ENCODE measurements around the gene CLSTN2.

CLSTN2 gene

GRCh38 chr3:140093742-140094141 is 158.8 kb downstream of the CLSTN2 start:
- DNase-seq (ENCODE audit: low read depth): no peak

- no peak for DNase-seq (ENCODE audit: low read depth)
These were observed 159.5 kb downstream of the CLSTN2 start for GRCh38 chr3:140094487-140094886.

GRCh38 chr3:140096037-140096436 is 161.1 kb downstream of the CLSTN2 start:
- no peak for DNase-seq (ENCODE audit: low read depth)

- no peak for DNase-seq (ENCODE audit: low read depth)
These were observed 163.1 kb downstream of the CLSTN2 start for GRCh38 chr3:140097874-140098635.

GRCh38 chr3:140100479-140100878 is 165.5 kb downstream of the CLSTN2 start:
- no peak for DNase-seq (ENCODE audit: low read depth)

- no peak for DNase-seq (ENCODE audit: low read depth)
These were observed 168.2 kb downstream of the CLSTN2 start for GRCh38 chr3:140103166-140103565.

GRCh38 chr3:140103986-140104645 is 169.1 kb downstream of the CLSTN2 start:
- DNase-seq (ENCODE audit: low read depth): no peak

- DNase-seq (ENCODE audit: low read depth): no peak
These were observed 179.2 kb downstream of the CLSTN2 start for GRCh38 chr3:140113996-140114788.

- no peak for DNase-seq (ENCODE audit: low read depth)
These were observed 179.8 kb downstream of the CLSTN2 start for GRCh38 chr3:140114789-140115080.

GRCh38 chr3:140117096-140117526 is 182.1 kb downstream of the CLSTN2 start:
- DNase-seq (ENCODE audit: low read depth): no peak

- DNase-seq (ENCODE audit: low read depth): no peak
These were observed 187.2 kb downstream of the CLSTN2 start for GRCh38 chr3:140122183-140122582.

GRCh38 chr3:140128217-140128616 is 193.2 kb downstream of the CLSTN2 start:
- no peak for DNase-seq (ENCODE audit: low read depth)

- no peak for DNase-seq (ENCODE audit: low read depth)
These were observed 193.6 kb downstream of the CLSTN2 start for GRCh38 chr3:140128631-140129030.

- DNase-seq (ENCODE audit: low read depth): no peak
These were observed 194.8 kb downstream of the CLSTN2 start for GRCh38 chr3:140129768-140130284.

- no peak for DNase-seq (ENCODE audit: low read depth)
These were observed 196.9 kb downstream of the CLSTN2 start for GRCh38 chr3:140131895-140132294.

GRCh38 chr3:140134231-140134965 is 199.4 kb downstream of the CLSTN2 start:
- DNase-seq (ENCODE audit: low read depth): no peak

- DNase-seq (ENCODE audit: low read depth): no peak
These were observed 200.5 kb downstream of the CLSTN2 start for GRCh38 chr3:140135461-140135860.

- no peak for DNase-seq (ENCODE audit: low read depth)
These were observed 208.5 kb downstream of the CLSTN2 start for GRCh38 chr3:140143367-140144069.

GRCh38 chr3:140145528-140145927 is 210.5 kb downstream of the CLSTN2 start:
- DNase-seq (ENCODE audit: low read depth): no peak

- no peak for DNase-seq (ENCODE audit: low read depth)
These were observed 211.7 kb downstream of the CLSTN2 start for GRCh38 chr3:140146668-140147067.

- DNase-seq (ENCODE audit: low read depth): no peak
These were observed 213.0 kb downstream of the CLSTN2 start for GRCh38 chr3:140147965-140148490.
